ENCODE data around the gene FRRS1.

GRCh38 chr1:99672038-99672437 lies 94.4 kb downstream of the FRRS1 start:
- TF ChIP-seq CTCF (IDR thresholded peaks at IDR 0.05; ENCODE audit: poor library complexity, severe bottlenecking) (no peak), MXI1 (conservative IDR thresholded peaks at IDR 0.05; ENCODE audit: poor library complexity, severe bottlenecking) (no peak)

Data from neural cell (in vitro differentiated cells).